ENCODE results near the gene SAMD10. TPM values are rescaled to one million over a fixed set of nuclear protein-coding genes. Genes with fewer than 3 reads are reported as not detected.
"Not testable (repeated sequence)": the region's sequence is repeated elsewhere in the genome, so short reads cannot be mapped to it uniquely, and the experiment has no call there.

SAMD10 gene
- total RNA-seq, 1 donor from 2014 or later = 3.8 TPM

DNA sequence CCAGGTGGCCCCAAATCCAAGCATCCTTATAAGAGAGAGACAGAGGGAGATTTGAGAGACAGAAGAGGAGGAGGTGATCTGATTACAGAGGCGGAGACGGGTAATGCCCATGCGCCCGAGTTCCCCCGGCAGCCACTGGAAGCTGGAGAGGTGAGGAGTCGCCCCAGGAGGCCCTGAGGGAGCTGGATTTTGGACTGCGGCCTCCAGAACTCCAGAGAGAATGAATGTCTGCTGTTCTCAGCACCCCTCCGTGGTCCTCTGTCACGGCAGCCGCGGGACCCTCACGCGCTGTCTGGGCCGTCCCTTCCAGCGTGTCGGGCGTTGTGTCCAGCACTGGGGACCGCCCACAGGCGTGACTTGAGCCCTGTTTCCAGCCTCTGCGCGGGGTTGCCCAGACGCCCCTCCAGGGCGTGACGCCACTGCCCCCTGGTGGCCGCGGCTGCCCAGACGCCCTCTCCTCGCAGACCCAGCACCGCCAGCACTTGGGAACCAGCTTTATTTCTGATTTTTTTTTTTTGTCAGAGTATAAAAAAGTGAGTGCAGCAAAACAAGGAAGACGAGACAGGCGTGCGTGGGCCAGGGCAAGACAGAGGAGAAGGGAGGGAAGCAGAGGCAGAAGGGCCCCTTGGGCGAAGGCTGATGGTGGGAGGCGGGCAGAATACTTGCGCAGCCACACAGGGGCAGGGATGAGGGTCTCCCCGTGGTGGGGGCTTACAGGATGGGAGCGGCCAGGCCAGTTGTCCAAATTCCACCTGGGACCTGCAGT, 5.6 kb downstream of the SAMD10 start:
- Mint-ChIP-seq H3K9me3 (ENCODE audit: low read depth) (no peaks in the 10 kb centered on the region), H3K4me1 (ENCODE audit: low read depth) (peaks cover 28% of the 10 kb centered on the region), H3K36me3 (ENCODE audit: low read depth) (no peaks in the 10 kb centered on the region), H3K4me3 (ENCODE audit: unreplicated experiment) (peak overlapping the region; percentile 64), H3K27ac (ENCODE audit: unreplicated experiment) (peak overlapping the region; percentile 79), H3K27me3 (ENCODE audit: low read depth) (no peaks in the 10 kb centered on the region)
- peak; percentile 99 for TF ChIP-seq CTCF (IDR thresholded peaks at IDR 0.05)
- peak; percentile 95 for DNase-seq (ENCODE audit: low spot score)

DNA sequence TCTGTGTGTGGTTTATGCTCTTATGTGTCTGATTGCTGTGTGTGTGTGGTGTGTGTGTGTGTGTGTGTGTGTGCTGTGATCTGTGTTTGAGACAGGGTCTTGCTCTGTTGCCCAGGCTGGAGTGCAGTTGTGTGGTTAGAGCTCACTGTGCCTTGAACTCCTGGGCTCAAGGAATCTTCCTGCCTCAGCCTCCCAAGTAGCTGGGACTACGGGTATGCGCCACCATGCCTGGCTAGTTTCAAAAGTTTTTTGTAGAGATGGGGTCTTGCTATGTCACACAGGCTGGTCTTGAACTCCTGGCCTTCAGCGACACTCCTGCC, 6.3 kb downstream of the SAMD10 start:
- Mint-ChIP-seq H3K27ac (ENCODE audit: unreplicated experiment) (peak overlapping the region; percentile 79), H3K27me3 (ENCODE audit: low read depth) (no peaks in the 10 kb centered on the region), H3K36me3 (ENCODE audit: low read depth) (no peaks in the 10 kb centered on the region), H3K9me3 (ENCODE audit: low read depth) (no peaks in the 10 kb centered on the region), H3K4me3 (ENCODE audit: unreplicated experiment) (peak overlapping the region; percentile 64), H3K4me1 (ENCODE audit: low read depth) (peaks cover 30% of the 10 kb centered on the region)
- no peak for DNase-seq (ENCODE audit: low spot score)
- no peak for TF ChIP-seq CTCF (IDR thresholded peaks at IDR 0.05)

DNA sequence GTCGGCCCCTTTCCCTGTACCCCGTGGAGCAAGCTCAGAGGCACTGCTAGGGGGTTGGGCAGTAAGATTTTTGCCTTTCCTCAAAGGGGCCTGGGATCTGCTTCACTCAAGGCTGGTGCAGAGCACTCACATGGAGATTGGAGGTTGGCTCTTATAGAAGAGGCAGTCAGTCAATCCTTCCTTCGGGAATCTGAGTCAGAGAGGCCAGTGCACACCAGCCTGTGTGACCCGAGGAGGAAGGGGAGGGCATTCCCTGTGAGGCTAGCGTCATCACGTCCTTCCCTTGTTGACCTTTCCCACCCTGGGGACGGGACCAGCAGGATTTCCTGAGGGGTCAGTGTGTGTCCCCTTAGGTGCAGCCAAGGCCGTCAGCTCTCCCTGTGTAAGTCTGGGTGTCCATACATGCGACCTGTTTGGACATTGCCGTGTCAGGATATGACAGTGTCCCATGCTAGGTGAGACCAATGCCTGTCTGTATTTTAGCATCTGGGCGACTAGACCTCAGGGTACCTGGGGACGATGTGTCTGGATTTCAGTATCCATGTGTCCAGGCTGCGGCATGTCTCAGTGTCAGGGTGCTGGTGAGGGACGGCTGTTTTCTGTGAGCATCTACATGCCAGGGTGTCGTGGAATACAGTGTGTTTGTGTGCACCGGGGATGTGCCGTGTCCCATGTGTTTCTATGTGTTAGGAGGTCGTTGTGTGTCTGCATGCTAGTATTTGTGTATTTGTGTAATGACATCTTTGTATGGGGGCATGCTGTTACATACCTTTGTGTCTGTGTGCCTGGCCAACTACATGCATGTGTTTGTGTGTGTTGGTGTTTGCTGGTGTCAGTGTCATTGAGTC, 6.9 kb downstream of the SAMD10 start:
- DNase-seq (ENCODE audit: low spot score) = peak; percentile 81
- Mint-ChIP-seq H3K27me3 (ENCODE audit: low read depth) (no peaks in the 10 kb centered on the region), H3K4me1 (ENCODE audit: low read depth) (peaks cover 25% of the 10 kb centered on the region), H3K36me3 (ENCODE audit: low read depth) (no peaks in the 10 kb centered on the region), H3K4me3 (ENCODE audit: unreplicated experiment) (no peak overlapping the region), H3K9me3 (ENCODE audit: low read depth) (no peaks in the 10 kb centered on the region), H3K27ac (ENCODE audit: unreplicated experiment) (peak overlapping the region; percentile 58)
- TF ChIP-seq CTCF (IDR thresholded peaks at IDR 0.05) = no peak

DNA sequence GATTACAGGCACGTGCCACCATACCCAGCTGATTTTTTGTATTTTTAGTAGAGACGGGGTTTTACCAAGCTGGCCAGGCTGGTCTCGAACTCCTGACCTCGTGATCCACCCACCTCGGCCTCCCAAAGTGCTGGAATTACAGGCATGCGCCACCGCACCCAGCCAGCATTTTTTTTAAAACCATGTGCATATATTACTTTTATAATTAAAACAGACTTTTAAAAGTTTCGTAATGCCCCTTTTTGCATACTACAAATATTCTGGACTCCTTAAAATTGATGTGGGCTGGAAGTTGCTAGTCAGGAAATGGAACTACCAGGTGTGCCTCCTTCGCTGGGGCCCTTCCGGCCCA, 7.5 kb downstream of the SAMD10 start:
- H3K4me1 Mint-ChIP-seq (ENCODE audit: low read depth) = peaks cover 24% of the 10 kb centered on the region
- H3K36me3 Mint-ChIP-seq (ENCODE audit: low read depth); H3K4me3 Mint-ChIP-seq (ENCODE audit: unreplicated experiment); H3K27me3 Mint-ChIP-seq (ENCODE audit: low read depth); H3K27ac Mint-ChIP-seq (ENCODE audit: unreplicated experiment); DNase-seq (ENCODE audit: low spot score); H3K9me3 Mint-ChIP-seq (ENCODE audit: low read depth): not testable (repeated sequence)

- H3K4me3 Mint-ChIP-seq (ENCODE audit: unreplicated experiment) = peak overlapping the region; percentile 65
- peaks cover 2% of the 10 kb centered on the region for H3K36me3 Mint-ChIP-seq (ENCODE audit: low read depth)
- TF ChIP-seq CTCF (IDR thresholded peaks at IDR 0.05) = no peak
- no peak overlapping the region for H3K27ac Mint-ChIP-seq (ENCODE audit: unreplicated experiment)
- peaks cover 24% of the 10 kb centered on the region for H3K4me1 Mint-ChIP-seq (ENCODE audit: low read depth)
- no peak for DNase-seq (ENCODE audit: low spot score)
- no peaks in the 10 kb centered on the region for H3K27me3 Mint-ChIP-seq (ENCODE audit: low read depth)
- H3K9me3 Mint-ChIP-seq (ENCODE audit: low read depth) = no peaks in the 10 kb centered on the region
Measured at GRCh38 chr20:63970714-63971431, 8.6 kb downstream of the SAMD10 start.

Data from chondrocyte (in vitro differentiated cells).